ENCODE measurements around the gene PSRC1. TPM values are rescaled to one million over a fixed set of nuclear protein-coding genes. Genes with fewer than 3 reads are reported as not detected.
A peak's percentile ranks its signal among the peaks of the same experiment; 100 is the strongest.

Gene PSRC1
- total RNA-seq, 1 experiment from 2014 or later = 68.4 TPM

GRCh38 chr1:109239409-109240068 lies 43.4 kb downstream of the PSRC1 start:
- Mint-ChIP-seq H3K27ac (peak overlapping the region; percentile 92), H3K9me3 (no peaks in the 10 kb centered on the region), H3K36me3 (peaks cover 33% of the 10 kb centered on the region), H3K4me1 (peaks cover 54% of the 10 kb centered on the region), H3K27me3 (ENCODE audit: low read depth) (no peaks in the 10 kb centered on the region), H3K4me3 (peak overlapping the region; percentile 22; the same call in 1 of the 2 replicates)
- ATAC-seq = peak; percentile 86
- CTCF ChIA-PET = interaction anchor here (0.5 to 5.2 kb wide), 39 partner anchors 9 to 294 kb away, joined by 3 to 109 read pairs (median 5); partner anchors contain the start of genes ATXN7L2, CELSR2, ELAPOR1 and MYBPHL
- TF ChIP-seq KAT7 (CRISPR knock-in tag; IDR thresholded peaks at IDR 0.05; ENCODE audit: borderline replicate concordance) (0 out of 2 replicates have a peak, but pooled peaks have one; percentile 67), ZNF423 (CRISPR knock-in tag; IDR thresholded peaks at IDR 0.05) (peak; percentile 52; the same call in 1 of the 2 replicates), NFATC4 (CRISPR knock-in tag; IDR thresholded peaks at IDR 0.05) (0 out of 2 replicates have a peak, but pooled peaks have one; percentile 32)
- TF ChIP-seq, protein P1, sequence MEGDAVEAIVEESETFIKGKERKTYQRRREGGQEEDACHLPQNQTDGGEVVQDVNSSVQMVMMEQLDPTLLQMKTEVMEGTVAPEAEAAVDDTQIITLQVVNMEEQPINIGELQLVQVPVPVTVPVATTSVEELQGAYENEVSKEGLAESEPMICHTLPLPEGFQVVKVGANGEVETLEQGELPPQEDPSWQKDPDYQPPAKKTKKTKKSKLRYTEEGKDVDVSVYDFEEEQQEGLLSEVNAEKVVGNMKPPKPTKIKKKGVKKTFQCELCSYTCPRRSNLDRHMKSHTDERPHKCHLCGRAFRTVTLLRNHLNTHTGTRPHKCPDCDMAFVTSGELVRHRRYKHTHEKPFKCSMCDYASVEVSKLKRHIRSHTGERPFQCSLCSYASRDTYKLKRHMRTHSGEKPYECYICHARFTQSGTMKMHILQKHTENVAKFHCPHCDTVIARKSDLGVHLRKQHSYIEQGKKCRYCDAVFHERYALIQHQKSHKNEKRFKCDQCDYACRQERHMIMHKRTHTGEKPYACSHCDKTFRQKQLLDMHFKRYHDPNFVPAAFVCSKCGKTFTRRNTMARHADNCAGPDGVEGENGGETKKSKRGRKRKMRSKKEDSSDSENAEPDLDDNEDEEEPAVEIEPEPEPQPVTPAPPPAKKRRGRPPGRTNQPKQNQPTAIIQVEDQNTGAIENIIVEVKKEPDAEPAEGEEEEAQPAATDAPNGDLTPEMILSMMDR (IDR thresholded peaks at IDR 0.05) = peak; percentile 48
- TF ChIP-seq, protein P2, sequence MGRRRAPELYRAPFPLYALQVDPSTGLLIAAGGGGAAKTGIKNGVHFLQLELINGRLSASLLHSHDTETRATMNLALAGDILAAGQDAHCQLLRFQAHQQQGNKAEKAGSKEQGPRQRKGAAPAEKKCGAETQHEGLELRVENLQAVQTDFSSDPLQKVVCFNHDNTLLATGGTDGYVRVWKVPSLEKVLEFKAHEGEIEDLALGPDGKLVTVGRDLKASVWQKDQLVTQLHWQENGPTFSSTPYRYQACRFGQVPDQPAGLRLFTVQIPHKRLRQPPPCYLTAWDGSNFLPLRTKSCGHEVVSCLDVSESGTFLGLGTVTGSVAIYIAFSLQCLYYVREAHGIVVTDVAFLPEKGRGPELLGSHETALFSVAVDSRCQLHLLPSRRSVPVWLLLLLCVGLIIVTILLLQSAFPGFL (CRISPR knock-in tag; IDR thresholded peaks at IDR 0.05; ENCODE audit: borderline replicate concordance) = no peak
- POLR2A ChIA-PET = interaction anchor here (0.6 to 3.6 kb wide), 12 partner anchors 8 to 159 kb away, joined by 3 to 31 read pairs (median 4); partner anchors contain the start of genes CELSR2, PSRC1, SARS1 and SORT1
- peak; percentile 76 for DNase-seq (ENCODE audit: low spot score)

DNA sequence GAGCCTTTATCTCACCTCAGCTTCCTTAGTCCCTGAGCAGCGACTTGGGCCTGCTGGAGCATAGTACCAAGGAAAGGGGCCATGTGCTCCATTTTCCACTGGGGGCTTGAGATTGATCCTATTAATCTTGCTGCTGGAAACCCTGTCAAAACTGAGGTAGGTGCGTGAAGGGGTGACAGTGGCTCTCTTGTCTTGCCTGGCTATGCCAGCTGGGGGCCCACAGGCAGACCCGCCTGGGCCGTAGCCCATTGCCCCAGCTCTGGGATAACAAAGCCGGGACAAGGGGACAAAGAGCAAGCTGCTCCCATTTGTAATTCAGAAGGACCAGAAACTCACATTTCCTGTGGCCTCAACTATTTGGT lies 43.9 kb downstream of the PSRC1 start:
- peak overlapping the region; percentile 64 for H3K27ac Mint-ChIP-seq
- POLR2A ChIA-PET = interaction anchor here (0.6 to 3.6 kb wide), 13 partner anchors 8 to 159 kb away, joined by 3 to 31 read pairs (median 3); partner anchors contain the start of genes CELSR2, PSRC1, SARS1 and SORT1
- no peak overlapping the region for H3K4me3 Mint-ChIP-seq
- H3K4me1 Mint-ChIP-seq = peaks cover 54% of the 10 kb centered on the region
- TF ChIP-seq E2F4 (CRISPR knock-in tag; IDR thresholded peaks at IDR 0.05; ENCODE audit: borderline replicate concordance, low read depth) (no peak), TEAD1 (CRISPR knock-in tag; IDR thresholded peaks at IDR 0.05) (0 out of 2 replicates have a peak, but pooled peaks have one; percentile 11)
- DNase-seq (ENCODE audit: low spot score) (no peak), ATAC-seq (peak; percentile 13)
- no peaks in the 10 kb centered on the region for H3K9me3 Mint-ChIP-seq
- CTCF ChIA-PET = interaction anchor here (0.5 to 5.2 kb wide), 37 partner anchors 8 to 294 kb away, joined by 3 to 109 read pairs (median 5); partner anchors contain the start of genes ATXN7L2, CELSR2, ELAPOR1 and MYBPHL
- H3K27me3 Mint-ChIP-seq (ENCODE audit: low read depth) = no peaks in the 10 kb centered on the region
- peaks cover 36% of the 10 kb centered on the region for H3K36me3 Mint-ChIP-seq

GRCh38 chr1:109238382-109238781 lies 44.6 kb downstream of the PSRC1 start:
- ATAC-seq = no peak
- no peak for TF ChIP-seq KAT7 (CRISPR knock-in tag; IDR thresholded peaks at IDR 0.05; ENCODE audit: borderline replicate concordance)
- TF ChIP-seq, protein P2 (CRISPR knock-in tag; IDR thresholded peaks at IDR 0.05; ENCODE audit: borderline replicate concordance) = no peak
- TF ChIP-seq, protein P3, sequence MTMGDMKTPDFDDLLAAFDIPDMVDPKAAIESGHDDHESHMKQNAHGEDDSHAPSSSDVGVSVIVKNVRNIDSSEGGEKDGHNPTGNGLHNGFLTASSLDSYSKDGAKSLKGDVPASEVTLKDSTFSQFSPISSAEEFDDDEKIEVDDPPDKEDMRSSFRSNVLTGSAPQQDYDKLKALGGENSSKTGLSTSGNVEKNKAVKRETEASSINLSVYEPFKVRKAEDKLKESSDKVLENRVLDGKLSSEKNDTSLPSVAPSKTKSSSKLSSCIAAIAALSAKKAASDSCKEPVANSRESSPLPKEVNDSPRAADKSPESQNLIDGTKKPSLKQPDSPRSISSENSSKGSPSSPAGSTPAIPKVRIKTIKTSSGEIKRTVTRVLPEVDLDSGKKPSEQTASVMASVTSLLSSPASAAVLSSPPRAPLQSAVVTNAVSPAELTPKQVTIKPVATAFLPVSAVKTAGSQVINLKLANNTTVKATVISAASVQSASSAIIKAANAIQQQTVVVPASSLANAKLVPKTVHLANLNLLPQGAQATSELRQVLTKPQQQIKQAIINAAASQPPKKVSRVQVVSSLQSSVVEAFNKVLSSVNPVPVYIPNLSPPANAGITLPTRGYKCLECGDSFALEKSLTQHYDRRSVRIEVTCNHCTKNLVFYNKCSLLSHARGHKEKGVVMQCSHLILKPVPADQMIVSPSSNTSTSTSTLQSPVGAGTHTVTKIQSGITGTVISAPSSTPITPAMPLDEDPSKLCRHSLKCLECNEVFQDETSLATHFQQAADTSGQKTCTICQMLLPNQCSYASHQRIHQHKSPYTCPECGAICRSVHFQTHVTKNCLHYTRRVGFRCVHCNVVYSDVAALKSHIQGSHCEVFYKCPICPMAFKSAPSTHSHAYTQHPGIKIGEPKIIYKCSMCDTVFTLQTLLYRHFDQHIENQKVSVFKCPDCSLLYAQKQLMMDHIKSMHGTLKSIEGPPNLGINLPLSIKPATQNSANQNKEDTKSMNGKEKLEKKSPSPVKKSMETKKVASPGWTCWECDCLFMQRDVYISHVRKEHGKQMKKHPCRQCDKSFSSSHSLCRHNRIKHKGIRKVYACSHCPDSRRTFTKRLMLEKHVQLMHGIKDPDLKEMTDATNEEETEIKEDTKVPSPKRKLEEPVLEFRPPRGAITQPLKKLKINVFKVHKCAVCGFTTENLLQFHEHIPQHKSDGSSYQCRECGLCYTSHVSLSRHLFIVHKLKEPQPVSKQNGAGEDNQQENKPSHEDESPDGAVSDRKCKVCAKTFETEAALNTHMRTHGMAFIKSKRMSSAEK (CRISPR knock-in tag; IDR thresholded peaks at IDR 0.05; ENCODE audit: borderline replicate concordance) = no peak
- no peak for TF ChIP-seq E2F1 (CRISPR knock-in tag; IDR thresholded peaks at IDR 0.05)
- TF ChIP-seq, protein P4, sequence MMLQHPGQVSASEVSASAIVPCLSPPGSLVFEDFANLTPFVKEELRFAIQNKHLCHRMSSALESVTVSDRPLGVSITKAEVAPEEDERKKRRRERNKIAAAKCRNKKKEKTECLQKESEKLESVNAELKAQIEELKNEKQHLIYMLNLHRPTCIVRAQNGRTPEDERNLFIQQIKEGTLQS (CRISPR knock-in tag; conservative IDR thresholded peaks at IDR 0.05) = no peak
- TF ChIP-seq GRHL2 (CRISPR knock-in tag; IDR thresholded peaks at IDR 0.05; ENCODE audit: insufficient replicate concordance, severe bottlenecking) = no peak
- no peak for TF ChIP-seq ATF1 (CRISPR knock-in tag; IDR thresholded peaks at IDR 0.05)
- TF ChIP-seq E2F4 (CRISPR knock-in tag; IDR thresholded peaks at IDR 0.05; ENCODE audit: borderline replicate concordance, low read depth) = no peak
- POLR2A ChIA-PET = interaction anchor here (1.2 to 3.6 kb wide), 5 partner anchors 8 to 51 kb away, joined by 3 to 31 read pairs (median 14); partner anchors contain the start of genes CELSR2 and SARS1
- no peak for DNase-seq (ENCODE audit: low spot score)
- CTCF ChIA-PET = interaction anchor here (0.5 to 5.2 kb wide), 19 partner anchors 8 to 295 kb away, joined by 3 to 109 read pairs (median 18); partner anchors contain the start of genes CELSR2, PSRC1, SARS1 and SORT1
- Mint-ChIP-seq H3K9me3 (no peaks in the 10 kb centered on the region), H3K27me3 (ENCODE audit: low read depth) (no peaks in the 10 kb centered on the region), H3K4me3 (no peak overlapping the region), H3K36me3 (peaks cover 36% of the 10 kb centered on the region), H3K27ac (peak overlapping the region; percentile 64), H3K4me1 (peaks cover 54% of the 10 kb centered on the region)
